Measurements from ENCODE around the gene DGKB. TPM values are rescaled to one million over a fixed set of nuclear protein-coding genes. Genes with fewer than 3 reads are reported as not detected.

DGKB gene
- total RNA-seq, 1 experiment from 2014 or later, result 1.9 TPM

- H3K4me1 Mint-ChIP-seq, result peaks cover 18% of the 10 kb centered on the region
- ChIA-PET CTCF (no interaction called here), POLR2A (no interaction called here)
- DNase-seq (ENCODE audit: low spot score) (no peak), ATAC-seq (no peak)
- no peaks in the 10 kb centered on the region for H3K27me3 Mint-ChIP-seq (ENCODE audit: low read depth)
- TF ChIP-seq ZNF396 (CRISPR knock-in tag; IDR thresholded peaks at IDR 0.05; ENCODE audit: borderline replicate concordance) (no peak), CBFB (CRISPR knock-in tag; IDR thresholded peaks at IDR 0.05; ENCODE audit: low read depth) (no peak), ZNF232 (CRISPR knock-in tag; IDR thresholded peaks at IDR 0.05) (no peak), AR (CRISPR knock-in tag; IDR thresholded peaks at IDR 0.05) (no peak), IRF1 (CRISPR knock-in tag; IDR thresholded peaks at IDR 0.05) (no peak), ELF4 (CRISPR knock-in tag; IDR thresholded peaks at IDR 0.05; ENCODE audit: low read depth) (no peak)
- no peaks in the 10 kb centered on the region for H3K36me3 Mint-ChIP-seq
- H3K27ac Mint-ChIP-seq, result no peak overlapping the region
- no peak overlapping the region for H3K4me3 Mint-ChIP-seq
- peaks cover 5% of the 10 kb centered on the region; the same call in 1 of the 2 replicates for H3K9me3 Mint-ChIP-seq
Observed at GRCh38 chr7:14690075-14690474, 212.5 kb downstream of the DGKB start.

GRCh38 chr7:14688208-14688607 lies 214.3 kb downstream of the DGKB start:
- peaks cover 5% of the 10 kb centered on the region; the same call in 1 of the 2 replicates for H3K9me3 Mint-ChIP-seq
- TF ChIP-seq NR3C1 (CRISPR knock-in tag; conservative IDR thresholded peaks at IDR 0.05; ENCODE audit: low read depth), result no peak
- no peak for TF ChIP-seq ZNF138 (CRISPR knock-in tag; conservative IDR thresholded peaks at IDR 0.05)
- no peak for TF ChIP-seq EMX1 (CRISPR knock-in tag; IDR thresholded peaks at IDR 0.05)
- TF ChIP-seq AR (CRISPR knock-in tag; IDR thresholded peaks at IDR 0.05), result no peak
- TF ChIP-seq ZBTB21 (CRISPR knock-in tag; IDR thresholded peaks at IDR 0.05; ENCODE audit: borderline replicate concordance), result no peak
- TF ChIP-seq ZSCAN18 (CRISPR knock-in tag; IDR thresholded peaks at IDR 0.05), result no peak
- no peak for TF ChIP-seq KAT7 (CRISPR knock-in tag; IDR thresholded peaks at IDR 0.05; ENCODE audit: borderline replicate concordance)
- no peak for TF ChIP-seq HMGXB4 (CRISPR knock-in tag; IDR thresholded peaks at IDR 0.05)
- no peak for TF ChIP-seq FOXP1 (CRISPR knock-in tag; IDR thresholded peaks at IDR 0.05; ENCODE audit: borderline replicate concordance)
- no peak for TF ChIP-seq MYBL2 (CRISPR knock-in tag; IDR thresholded peaks at IDR 0.05)
- no peak for TF ChIP-seq ZMAT4 (CRISPR knock-in tag; IDR thresholded peaks at IDR 0.05)
- TF ChIP-seq OVOL2 (CRISPR knock-in tag; IDR thresholded peaks at IDR 0.05; ENCODE audit: borderline replicate concordance), result no peak
- TF ChIP-seq ELF4 (CRISPR knock-in tag; IDR thresholded peaks at IDR 0.05; ENCODE audit: low read depth), result no peak
- TF ChIP-seq MXD4 (CRISPR knock-in tag; IDR thresholded peaks at IDR 0.05; ENCODE audit: borderline replicate concordance), result no peak
- no peak for TF ChIP-seq SP1 (CRISPR knock-in tag; conservative IDR thresholded peaks at IDR 0.05)
- no peak overlapping the region for H3K4me3 Mint-ChIP-seq
- H3K27me3 Mint-ChIP-seq (ENCODE audit: low read depth), result no peaks in the 10 kb centered on the region
- no peaks in the 10 kb centered on the region for H3K36me3 Mint-ChIP-seq
- DNase-seq (ENCODE audit: low spot score), result no peak
- CTCF ChIA-PET, result no interaction called here
- peaks cover 18% of the 10 kb centered on the region for H3K4me1 Mint-ChIP-seq
- POLR2A ChIA-PET, result no interaction called here
- H3K27ac Mint-ChIP-seq, result no peak overlapping the region
- no peak for ATAC-seq
